ENCODE data around the gene WRNIP1. TPM values are rescaled to one million over a fixed set of nuclear protein-coding genes. Genes with fewer than 3 reads are reported as not detected.

The WRNIP1 gene
- total and polyA plus RNA-seq, 9 of the 15 experiments (the other 6 are each of a cell fraction or from before 2014, with no cell fraction given), result 13.2 to 63.6 (median 48.6) TPM

- TF ChIP-seq CTCF (IDR thresholded peaks at IDR 0.05 in 2 of 3, conservative IDR thresholded peaks at IDR 0.05 in 1 of 3; ENCODE audit: insufficient read depth in 2 of 3, low read depth in 1 of 3, low read length in 3 of 3) (peak; percentile 89 to 98 (median 97)), SRSF3 (IDR thresholded peaks at IDR 0.05; ENCODE audit: insufficient read depth, low read length) (no peak), KLF16 (IDR thresholded peaks at IDR 0.05) (0 out of 2 replicates have a peak, but pooled peaks have one; percentile 29), JUND (IDR thresholded peaks at IDR 0.05; ENCODE audit: borderline replicate concordance, low read depth, low read length) (peak; percentile 42; the same call in 1 of the 2 replicates), JUND (tag; IDR thresholded peaks at IDR 0.05; ENCODE audit: borderline replicate concordance, low read depth, low read length) (peak; percentile 53; the same call in 2 of the 3 replicates), PKNOX1 (IDR thresholded peaks at IDR 0.05) (peak; percentile 82), CC2D1A (IDR thresholded peaks at IDR 0.05) (peak; percentile 76), GATAD2A (IDR thresholded peaks at IDR 0.05) (no peak), PTBP1 (IDR thresholded peaks at IDR 0.05; ENCODE audit: low read depth, low read length) (no peak), GTF2A2 (tag; IDR thresholded peaks at IDR 0.05) (no peak), RAD21 (CRISPR knock-in tag; conservative IDR thresholded peaks at IDR 0.05 in 1 of 2, IDR thresholded peaks at IDR 0.05 in 1 of 2) (peak; percentile 97 to 99), POLR2G (IDR thresholded peaks at IDR 0.05; ENCODE audit: low read depth, low read length) (no peak), NCOA2 (IDR thresholded peaks at IDR 0.05; ENCODE audit: partially characterized antibody in 2 of 2) (no peak), NR2C1 (IDR thresholded peaks at IDR 0.05) (no peak), NR2C1 (tag; IDR thresholded peaks at IDR 0.05) (no peak), MYNN (IDR thresholded peaks at IDR 0.05) (0 out of 2 replicates have a peak, but pooled peaks have one; percentile 47), MYNN (CRISPR knock-in tag; IDR thresholded peaks at IDR 0.05) (no peak), HMBOX1 (IDR thresholded peaks at IDR 0.05) (peak; percentile 92), NR0B1 (IDR thresholded peaks at IDR 0.05; ENCODE audit: partially characterized antibody) (no peak), NONO (IDR thresholded peaks at IDR 0.05; ENCODE audit: low read depth in 2 of 2, low read length in 1 of 2) (peak in 1 of 2 experiments; percentile 4; a peak in 1 of 4 replicates), SMC3 (conservative IDR thresholded peaks at IDR 0.05; ENCODE audit: insufficient read depth, low read depth, low read length) (peak; percentile 95), DLX4 (CRISPR knock-in tag; IDR thresholded peaks at IDR 0.05) (0 out of 2 replicates have a peak, but pooled peaks have one; percentile 42)
Observed at GRCh38 chr6:2790588-2791449, 25.6 kb downstream of the WRNIP1 start (continued).
